Type B pancreatic cell (in vitro differentiated cells): ENCODE results near the gene SLC35F1. TPM values are rescaled to one million over a fixed set of nuclear protein-coding genes. Genes with fewer than 3 reads are reported as not detected.

Experiments
- DNase-seq: peaks from one replicate; pipeline ENCODE4 v3.0.0; 2021; ENCODE audit warnings: mixed read lengths; ENCODE audit not compliant: unreplicated experiment; ENCODE audit errors: extremely low spot score
- H3K27ac Mint-ChIP-seq: 2 replicates; pipeline ENCODE4 v1.8.0; 2021; ENCODE audit warnings: mild to moderate bottlenecking, mixed read lengths
- H3K27me3 Mint-ChIP-seq: 2 replicates; pipeline ENCODE4 v1.8.0; 2021; ENCODE audit warnings: mixed read lengths
- H3K36me3 Mint-ChIP-seq: 2 replicates; pipeline ENCODE4 v1.8.0; 2021; ENCODE audit warnings: mixed read lengths
- H3K4me1 Mint-ChIP-seq: one replicate; pipeline ENCODE4 v1.8.0; 2021; ENCODE audit warnings: mixed read lengths; ENCODE audit not compliant: unreplicated experiment
- H3K4me3 Mint-ChIP-seq: 2 replicates; pipeline ENCODE4 v1.8.0; 2021; ENCODE audit warnings: mild to moderate bottlenecking, mixed read lengths
- H3K9me3 Mint-ChIP-seq: 2 replicates; pipeline ENCODE4 v1.8.0; 2021; ENCODE audit warnings: mixed read lengths
- total RNA-seq: library from RNA; stranded (reverse); gene quantifications from 2 replicates; pipeline ENCODE4 v1.2.1, GENCODE V29; 2021; ENCODE audit warnings: low replicate concordance
- TF ChIP-seq, protein P1 (sequence below): fragments of 200-600 bp; sonication (generic); conservative IDR thresholded peaks from 2 replicates; pipeline ENCODE4 v1.5.0; 2021; ENCODE audit warnings: antibody characterized with exemption, mild to moderate bottlenecking

SLC35F1 gene
- total RNA-seq, 1 donor from 2014 or later, result 6.1 TPM

GRCh38 chr6:118223316-118223715, 316.3 kb downstream of the SLC35F1 start:
- no peak for DNase-seq
- Mint-ChIP-seq H3K4me1 (no peaks in the 10 kb centered on the region), H3K27ac (no peak overlapping the region), H3K9me3 (peaks cover 5% of the 10 kb centered on the region), H3K27me3 (no peaks in the 10 kb centered on the region), H3K36me3 (no peaks in the 10 kb centered on the region), H3K4me3 (no peak overlapping the region)
- TF ChIP-seq, protein P1, sequence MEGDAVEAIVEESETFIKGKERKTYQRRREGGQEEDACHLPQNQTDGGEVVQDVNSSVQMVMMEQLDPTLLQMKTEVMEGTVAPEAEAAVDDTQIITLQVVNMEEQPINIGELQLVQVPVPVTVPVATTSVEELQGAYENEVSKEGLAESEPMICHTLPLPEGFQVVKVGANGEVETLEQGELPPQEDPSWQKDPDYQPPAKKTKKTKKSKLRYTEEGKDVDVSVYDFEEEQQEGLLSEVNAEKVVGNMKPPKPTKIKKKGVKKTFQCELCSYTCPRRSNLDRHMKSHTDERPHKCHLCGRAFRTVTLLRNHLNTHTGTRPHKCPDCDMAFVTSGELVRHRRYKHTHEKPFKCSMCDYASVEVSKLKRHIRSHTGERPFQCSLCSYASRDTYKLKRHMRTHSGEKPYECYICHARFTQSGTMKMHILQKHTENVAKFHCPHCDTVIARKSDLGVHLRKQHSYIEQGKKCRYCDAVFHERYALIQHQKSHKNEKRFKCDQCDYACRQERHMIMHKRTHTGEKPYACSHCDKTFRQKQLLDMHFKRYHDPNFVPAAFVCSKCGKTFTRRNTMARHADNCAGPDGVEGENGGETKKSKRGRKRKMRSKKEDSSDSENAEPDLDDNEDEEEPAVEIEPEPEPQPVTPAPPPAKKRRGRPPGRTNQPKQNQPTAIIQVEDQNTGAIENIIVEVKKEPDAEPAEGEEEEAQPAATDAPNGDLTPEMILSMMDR, result no peak

- H3K4me3 Mint-ChIP-seq, result no peak overlapping the region
- H3K4me1 Mint-ChIP-seq, result no peaks in the 10 kb centered on the region
- H3K9me3 Mint-ChIP-seq, result peaks cover 10% of the 10 kb centered on the region
- DNase-seq, result no peak
- no peaks in the 10 kb centered on the region for H3K27me3 Mint-ChIP-seq
- H3K36me3 Mint-ChIP-seq, result no peaks in the 10 kb centered on the region
- H3K27ac Mint-ChIP-seq, result no peak overlapping the region
- TF ChIP-seq, protein P1, result no peak
These were observed 321.8 kb downstream of the SLC35F1 start for GRCh38 chr6:118228886-118229285.

GRCh38 chr6:118240878-118241528, 333.9 kb downstream of the SLC35F1 start:
- Mint-ChIP-seq H3K4me1 (no peaks in the 10 kb centered on the region), H3K36me3 (no peaks in the 10 kb centered on the region), H3K9me3 (no peaks in the 10 kb centered on the region), H3K4me3 (no peak overlapping the region), H3K27ac (no peak overlapping the region), H3K27me3 (peaks cover 3% of the 10 kb centered on the region)
- no peak for DNase-seq
- TF ChIP-seq, protein P1, result no peak

DNA sequence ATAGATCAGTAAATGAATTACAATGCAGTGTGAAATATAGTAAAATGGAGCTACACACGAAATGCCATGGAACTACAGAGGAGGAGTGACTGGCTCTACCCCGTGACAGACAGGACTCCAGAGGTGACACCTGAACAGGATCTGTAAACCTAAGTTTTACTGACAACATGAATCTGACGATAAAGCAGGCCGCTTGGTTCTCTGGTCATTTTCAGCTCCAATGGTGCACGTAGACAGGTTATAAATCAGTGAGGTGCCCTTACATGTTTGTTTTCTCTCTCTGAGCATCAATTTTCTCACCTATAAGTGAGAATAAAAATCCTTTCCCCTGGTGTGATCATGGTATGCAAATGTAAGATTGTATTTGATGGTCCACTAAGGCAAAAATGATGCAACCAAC, 339.3 kb downstream of the SLC35F1 start:
- DNase-seq, result no peak
- H3K36me3 Mint-ChIP-seq, result no peaks in the 10 kb centered on the region
- peaks cover 6% of the 10 kb centered on the region for H3K4me1 Mint-ChIP-seq
- peaks cover 3% of the 10 kb centered on the region for H3K27me3 Mint-ChIP-seq
- no peak overlapping the region for H3K27ac Mint-ChIP-seq
- no peaks in the 10 kb centered on the region for H3K9me3 Mint-ChIP-seq
- TF ChIP-seq, protein P1, result no peak
- H3K4me3 Mint-ChIP-seq, result no peak overlapping the region

GRCh38 chr6:118248171-118248570, 341.1 kb downstream of the SLC35F1 start:
- no peak for DNase-seq
- peaks cover 6% of the 10 kb centered on the region for H3K4me1 Mint-ChIP-seq
- H3K27ac Mint-ChIP-seq, result no peak overlapping the region
- TF ChIP-seq, protein P1, result no peak
- H3K36me3 Mint-ChIP-seq, result no peaks in the 10 kb centered on the region
- H3K4me3 Mint-ChIP-seq, result no peak overlapping the region
- H3K27me3 Mint-ChIP-seq, result peaks cover 3% of the 10 kb centered on the region
- H3K9me3 Mint-ChIP-seq, result no peaks in the 10 kb centered on the region

GRCh38 chr6:118249680-118250079, 342.6 kb downstream of the SLC35F1 start:
- no peak overlapping the region for H3K4me3 Mint-ChIP-seq
- TF ChIP-seq, protein P1, result no peak
- H3K27ac Mint-ChIP-seq, result no peak overlapping the region
- peaks cover 3% of the 10 kb centered on the region for H3K27me3 Mint-ChIP-seq
- no peak for DNase-seq
- peaks cover 6% of the 10 kb centered on the region for H3K4me1 Mint-ChIP-seq
- no peaks in the 10 kb centered on the region for H3K9me3 Mint-ChIP-seq
- H3K36me3 Mint-ChIP-seq, result no peaks in the 10 kb centered on the region
